ENCODE data around the gene DICER1. TPM values are rescaled to one million over a fixed set of nuclear protein-coding genes. Genes with fewer than 3 reads are reported as not detected.

Gene DICER1
- total and polyA plus RNA-seq, 9 of the 15 experiments (the other 6 are each of a cell fraction or from before 2014, with no cell fraction given): 2.5 to 23.2 (median 12.4) TPM

DNA sequence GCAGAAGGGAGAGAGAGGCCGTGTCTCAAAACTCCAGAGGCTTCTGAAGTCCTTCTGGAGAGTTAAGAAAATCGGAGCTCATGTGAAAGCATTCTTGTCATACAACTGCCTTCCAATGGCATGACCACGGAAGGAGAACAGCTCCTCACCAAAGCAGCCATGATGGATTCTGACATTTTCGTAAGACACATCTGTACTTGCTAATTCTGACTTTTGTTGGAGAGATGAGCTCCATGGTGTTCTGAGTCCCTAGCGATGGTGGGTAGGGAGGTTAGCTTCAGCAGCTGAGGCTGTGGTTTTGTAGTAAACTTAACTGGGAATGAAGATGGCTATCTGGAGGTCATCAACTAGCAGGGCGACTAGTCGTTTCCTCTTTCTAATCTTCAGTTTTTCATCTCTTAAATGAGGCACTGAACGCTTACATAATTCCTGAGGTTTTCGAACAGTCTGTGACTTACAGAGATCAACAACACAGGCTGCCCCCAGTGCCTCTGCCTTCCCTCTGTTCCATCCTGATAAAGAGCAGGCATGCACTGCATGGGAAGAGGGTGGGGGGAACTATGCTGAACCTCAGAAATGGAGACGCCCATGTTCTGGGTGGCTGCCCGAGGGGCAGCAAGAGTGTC, 28.6 kb upstream of the DICER1 start (continued):
- TF ChIP-seq, protein P1, sequence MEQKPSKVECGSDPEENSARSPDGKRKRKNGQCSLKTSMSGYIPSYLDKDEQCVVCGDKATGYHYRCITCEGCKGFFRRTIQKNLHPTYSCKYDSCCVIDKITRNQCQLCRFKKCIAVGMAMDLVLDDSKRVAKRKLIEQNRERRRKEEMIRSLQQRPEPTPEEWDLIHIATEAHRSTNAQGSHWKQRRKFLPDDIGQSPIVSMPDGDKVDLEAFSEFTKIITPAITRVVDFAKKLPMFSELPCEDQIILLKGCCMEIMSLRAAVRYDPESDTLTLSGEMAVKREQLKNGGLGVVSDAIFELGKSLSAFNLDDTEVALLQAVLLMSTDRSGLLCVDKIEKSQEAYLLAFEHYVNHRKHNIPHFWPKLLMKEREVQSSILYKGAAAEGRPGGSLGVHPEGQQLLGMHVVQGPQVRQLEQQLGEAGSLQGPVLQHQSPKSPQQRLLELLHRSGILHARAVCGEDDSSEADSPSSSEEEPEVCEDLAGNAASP (IDR thresholded peaks at IDR 0.05): no peak
- 0 out of 2 replicates have a peak, but pooled peaks have one; percentile 25 for TF ChIP-seq SMARCE1 (IDR thresholded peaks at IDR 0.05)
- TF ChIP-seq HMG20A (CRISPR knock-in tag; conservative IDR thresholded peaks at IDR 0.05): no peak
- no peak for TF ChIP-seq AFF4 (CRISPR knock-in tag; IDR thresholded peaks at IDR 0.05)
- no peak for TF ChIP-seq ZNF146 (CRISPR knock-in tag; IDR thresholded peaks at IDR 0.05; ENCODE audit: unreplicated experiment)
- TF ChIP-seq, protein P2, sequence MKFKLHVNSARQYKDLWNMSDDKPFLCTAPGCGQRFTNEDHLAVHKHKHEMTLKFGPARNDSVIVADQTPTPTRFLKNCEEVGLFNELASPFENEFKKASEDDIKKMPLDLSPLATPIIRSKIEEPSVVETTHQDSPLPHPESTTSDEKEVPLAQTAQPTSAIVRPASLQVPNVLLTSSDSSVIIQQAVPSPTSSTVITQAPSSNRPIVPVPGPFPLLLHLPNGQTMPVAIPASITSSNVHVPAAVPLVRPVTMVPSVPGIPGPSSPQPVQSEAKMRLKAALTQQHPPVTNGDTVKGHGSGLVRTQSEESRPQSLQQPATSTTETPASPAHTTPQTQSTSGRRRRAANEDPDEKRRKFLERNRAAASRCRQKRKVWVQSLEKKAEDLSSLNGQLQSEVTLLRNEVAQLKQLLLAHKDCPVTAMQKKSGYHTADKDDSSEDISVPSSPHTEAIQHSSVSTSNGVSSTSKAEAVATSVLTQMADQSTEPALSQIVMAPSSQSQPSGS (CRISPR knock-in tag; IDR thresholded peaks at IDR 0.05): no peak
- TF ChIP-seq FUS (optimal IDR thresholded peaks at IDR 0.05; ENCODE audit: low read depth, low read length): no peak
- no peak for TF ChIP-seq THRB (CRISPR knock-in tag; conservative IDR thresholded peaks at IDR 0.05)
- TF ChIP-seq STAT5B (CRISPR knock-in tag; IDR thresholded peaks at IDR 0.05): no peak
- TF ChIP-seq SLC30A9 (CRISPR knock-in tag; IDR thresholded peaks at IDR 0.05): no peak
- no peak for TF ChIP-seq PRPF4 (IDR thresholded peaks at IDR 0.05; ENCODE audit: insufficient read depth, low read depth, low read length, poor library complexity, severe bottlenecking)
- TF ChIP-seq ZNF124 (CRISPR knock-in tag; IDR thresholded peaks at IDR 0.05): no peak
- TF ChIP-seq CBX3 (IDR thresholded peaks at IDR 0.05; ENCODE audit: borderline replicate concordance in 1 of 2, low read length in 2 of 2): no peak
- no peak for TF ChIP-seq EGR1 (conservative IDR thresholded peaks at IDR 0.05)
- TF ChIP-seq, protein P3, sequence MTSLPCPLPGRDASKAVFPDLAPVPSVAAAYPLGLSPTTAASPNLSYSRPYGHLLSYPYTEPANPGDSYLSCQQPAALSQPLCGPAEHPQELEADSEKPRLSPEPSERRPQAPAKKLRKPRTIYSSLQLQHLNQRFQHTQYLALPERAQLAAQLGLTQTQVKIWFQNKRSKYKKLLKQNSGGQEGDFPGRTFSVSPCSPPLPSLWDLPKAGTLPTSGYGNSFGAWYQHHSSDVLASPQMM (CRISPR knock-in tag; IDR thresholded peaks at IDR 0.05): no peak
- no peak for TF ChIP-seq IRF9 (tag; IDR thresholded peaks at IDR 0.05)
- no peak for TF ChIP-seq MEF2A (IDR thresholded peaks at IDR 0.05; ENCODE audit: control insufficient read depth, low read depth, low read length)
- TF ChIP-seq HOXB6 (CRISPR knock-in tag; IDR thresholded peaks at IDR 0.05; ENCODE audit: borderline replicate concordance): no peak

Data from K562 (cell line).